GM19438 (cell line): ENCODE measurements around the gene ZNF165.
"Not testable (repeated sequence)": the region's sequence is repeated elsewhere in the genome, so short reads cannot be mapped to it uniquely, and the experiment has no call there.

ENCODE experiments used
- ATAC-seq: cut with Tn5 transposase; IDR thresholded peaks from one replicate; pipeline ENCODE4 v1.9.1; 2021; ENCODE audit warnings: low read depth; ENCODE audit not compliant: unreplicated experiment

Gene ZNF165

DNA sequence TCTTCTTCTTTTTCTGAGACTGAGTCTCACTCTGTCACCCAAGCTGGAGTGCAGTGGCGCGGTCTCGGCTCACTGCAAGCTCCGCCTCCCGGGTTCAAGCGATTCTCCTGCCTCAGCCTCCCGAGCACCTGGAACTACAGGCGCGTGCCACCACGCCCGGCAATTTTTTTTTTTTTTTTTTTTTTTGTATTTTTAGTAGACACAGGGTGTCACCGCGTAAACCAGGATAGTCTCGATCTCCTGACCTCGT lies at the start of gene ZNF165:
Gene ZNF165, plus strand, starts transcription at position 188 of the 250 bp plus-strand sequence. CDS start 4,913 bp downstream, outside the sequence.
- ATAC-seq: peak; percentile 19

DNA sequence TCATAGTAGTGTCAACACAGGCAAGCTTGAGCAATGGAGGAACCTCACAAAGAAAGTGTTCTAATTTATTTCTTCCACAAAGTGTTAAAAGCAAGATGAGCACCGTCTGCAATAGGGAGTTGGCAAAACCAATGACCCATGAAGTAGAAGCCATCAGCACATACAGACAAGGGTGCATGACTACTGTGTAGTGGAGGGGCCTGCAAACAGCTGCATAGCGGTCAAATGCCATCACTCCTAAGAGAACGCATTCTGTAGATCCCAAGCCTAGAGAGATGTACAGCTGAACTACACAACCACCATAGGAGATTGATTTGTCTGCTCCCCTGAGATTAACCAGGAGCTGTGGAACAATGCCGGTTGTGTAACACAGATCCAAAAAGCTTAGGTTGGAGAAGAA lies 26.8 kb upstream of the ZNF165 start:
- no peak for ATAC-seq

DNA sequence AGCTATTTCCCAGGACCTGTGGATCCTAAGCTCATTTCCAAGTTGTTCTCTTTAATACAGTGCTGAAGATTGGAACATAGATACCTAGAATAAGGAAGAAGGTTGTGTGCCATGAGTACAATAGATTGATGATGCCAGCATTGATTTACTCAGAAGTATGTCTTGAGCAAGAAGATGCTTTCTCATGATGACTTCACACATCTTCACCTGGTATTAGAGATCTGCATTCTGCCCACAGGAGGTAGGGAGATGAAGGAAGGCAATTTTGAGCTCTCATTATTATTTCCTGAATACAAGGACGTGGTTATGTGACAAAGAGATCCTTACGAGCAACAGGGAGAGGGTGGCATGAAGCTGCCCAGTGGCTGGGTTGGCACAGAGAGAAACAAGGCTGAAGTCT lies 20.0 kb upstream of the ZNF165 start:
- no peak for ATAC-seq

DNA sequence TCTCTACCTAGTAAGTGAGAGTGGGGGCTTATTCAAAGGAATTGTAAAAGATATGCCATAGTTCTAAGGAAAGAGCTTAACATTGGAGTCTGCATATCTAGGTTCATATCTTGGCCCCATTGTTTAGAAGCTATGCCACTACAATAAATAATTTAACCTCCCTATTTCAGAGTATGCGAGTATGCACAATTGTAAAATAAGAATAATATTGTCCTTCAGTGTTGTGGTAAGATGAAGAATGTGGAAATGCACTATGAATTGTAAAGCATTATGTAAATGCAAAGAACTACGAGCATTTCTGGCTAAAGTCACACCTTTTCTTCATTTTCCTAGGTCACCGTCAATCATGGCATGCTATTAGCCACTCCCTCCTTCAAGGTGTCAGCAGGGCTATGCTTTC lies 16.1 kb upstream of the ZNF165 start:
- ATAC-seq: no peak

DNA sequence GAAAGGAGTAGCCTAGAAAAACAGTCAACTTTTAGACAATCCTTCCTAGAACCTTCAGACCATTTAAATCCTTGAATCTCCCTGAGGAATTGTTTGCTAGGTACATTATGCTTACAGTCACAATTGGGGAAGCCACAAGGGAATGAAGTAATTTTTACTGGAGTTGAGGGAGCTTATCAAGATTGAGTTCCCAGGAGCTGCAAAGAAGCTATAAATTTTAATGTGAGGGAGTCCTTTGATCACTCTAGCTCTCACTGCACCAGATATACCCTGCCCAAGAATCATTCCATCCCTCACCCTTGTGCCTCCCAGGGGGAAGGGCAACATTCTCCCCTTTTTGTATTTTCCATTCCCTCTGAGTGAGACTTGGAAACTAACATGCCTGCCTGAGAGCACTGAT lies 12.3 kb upstream of the ZNF165 start:
- no peak for ATAC-seq

DNA sequence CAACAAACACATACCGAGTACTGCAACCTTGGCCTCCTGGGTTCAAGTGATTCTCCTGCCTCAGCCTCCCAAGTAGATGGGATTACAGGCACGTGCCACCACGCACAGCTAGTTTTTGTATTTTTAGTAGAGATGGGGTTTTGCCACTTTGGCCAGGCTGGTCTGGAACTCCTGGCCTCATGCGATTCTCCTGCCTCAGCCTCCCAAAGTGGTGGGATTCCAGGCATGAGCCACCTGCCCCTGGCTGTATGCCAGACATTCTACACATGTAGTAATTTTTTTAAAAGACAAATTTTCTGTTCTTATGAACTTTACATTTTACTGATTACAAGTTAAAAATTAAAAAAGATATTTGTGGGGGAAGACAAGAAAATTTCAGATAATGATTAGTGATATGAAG lies 9.4 kb upstream of the ZNF165 start:
- not testable (repeated sequence) for ATAC-seq

DNA sequence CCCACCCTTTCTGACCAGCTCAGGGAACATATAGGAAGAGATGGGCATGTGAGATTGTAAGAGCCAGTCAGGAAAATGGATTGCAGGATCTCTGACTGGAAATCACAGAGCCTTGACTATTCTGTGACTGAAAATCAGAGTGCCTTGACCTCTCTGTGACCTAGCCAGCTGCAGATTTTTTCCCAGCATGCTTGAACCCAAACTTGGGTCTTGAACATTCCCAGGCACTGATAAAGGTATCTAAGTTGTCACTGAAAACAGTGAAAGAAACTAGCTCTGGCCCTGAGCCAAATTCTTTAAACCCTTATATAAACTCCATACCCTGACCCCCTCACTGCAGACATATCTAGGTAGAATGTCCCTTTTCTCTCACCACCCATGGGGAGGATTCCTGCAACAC lies 2.3 kb upstream of the ZNF165 start:
- ATAC-seq: no peak

DNA sequence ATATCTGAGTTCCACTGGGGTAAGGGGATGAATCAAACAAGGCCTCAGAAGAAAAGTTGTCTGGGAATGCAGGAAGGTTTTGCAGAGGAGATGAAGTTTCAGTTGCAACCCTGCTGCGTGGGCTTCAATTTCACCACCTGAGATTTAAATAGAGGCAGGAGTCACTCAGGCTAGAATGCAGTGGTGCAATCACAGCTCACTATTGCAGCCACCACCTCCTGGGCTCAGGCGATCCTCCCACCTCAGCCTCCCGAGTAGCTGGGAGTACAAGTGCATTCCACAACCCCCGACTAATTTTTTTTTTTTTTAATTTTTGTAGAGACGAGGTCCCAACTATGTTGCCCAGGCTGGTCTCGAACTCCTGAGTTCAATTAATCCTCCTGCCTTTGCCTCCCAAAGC lies 1.5 kb upstream of the ZNF165 start:
- no peak for ATAC-seq

DNA sequence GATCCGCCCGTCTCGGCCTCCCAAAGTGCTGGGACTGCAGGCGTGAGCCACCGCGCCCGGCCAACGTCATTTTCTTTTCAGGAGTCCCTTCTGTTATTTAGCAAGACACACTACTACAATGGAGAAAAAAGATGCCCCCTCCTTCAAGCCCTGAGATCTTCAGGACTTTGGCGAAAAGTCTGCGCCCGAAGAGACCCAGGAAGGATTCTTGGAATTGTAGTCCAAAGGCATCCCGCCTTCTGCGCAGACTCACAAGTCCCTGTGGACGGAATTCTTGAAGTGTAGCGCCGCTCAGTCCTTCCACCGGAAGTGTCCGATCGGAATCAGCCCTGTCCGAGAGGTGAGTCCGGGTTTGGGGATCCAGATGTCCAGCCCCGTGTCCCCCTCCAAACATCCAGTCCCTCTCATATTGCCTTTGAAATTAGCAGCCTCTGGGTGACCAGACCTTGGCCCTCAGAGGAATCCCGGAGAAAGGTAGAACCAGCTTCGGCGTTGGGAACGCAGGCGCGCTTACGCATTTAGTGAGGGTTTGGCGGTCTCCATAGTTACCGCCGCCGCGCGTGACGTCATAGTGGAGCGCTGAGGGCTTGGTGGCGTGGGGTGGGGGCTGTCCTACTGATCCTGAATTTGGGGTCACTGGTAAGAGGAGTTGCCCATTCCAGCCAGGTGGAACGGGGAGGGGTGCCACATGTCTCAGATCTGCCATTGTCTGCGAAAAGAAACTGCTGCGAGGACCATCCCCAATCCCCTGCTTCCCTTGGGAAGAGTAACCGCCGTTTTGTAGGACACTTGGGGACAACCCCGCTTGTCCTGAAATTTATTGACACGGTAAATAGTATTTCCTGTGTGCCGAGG lies 490 bp downstream of the ZNF165 start:
- ATAC-seq: peak; percentile 75

DNA sequence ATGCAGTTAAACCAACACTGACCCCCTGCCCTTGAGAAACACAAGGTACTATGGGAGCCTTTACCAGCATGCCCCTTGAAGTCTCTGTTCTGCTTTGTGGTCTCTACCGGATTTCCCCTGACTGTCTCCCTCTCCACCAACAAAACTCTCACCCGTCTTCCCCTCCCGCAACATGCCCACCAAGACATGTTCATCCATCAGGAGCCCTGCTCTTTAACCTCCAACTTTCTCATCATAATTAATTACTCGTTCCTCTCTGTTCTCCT lies 1.1 kb downstream of the ZNF165 start:
- ATAC-seq: peak; percentile 51

DNA sequence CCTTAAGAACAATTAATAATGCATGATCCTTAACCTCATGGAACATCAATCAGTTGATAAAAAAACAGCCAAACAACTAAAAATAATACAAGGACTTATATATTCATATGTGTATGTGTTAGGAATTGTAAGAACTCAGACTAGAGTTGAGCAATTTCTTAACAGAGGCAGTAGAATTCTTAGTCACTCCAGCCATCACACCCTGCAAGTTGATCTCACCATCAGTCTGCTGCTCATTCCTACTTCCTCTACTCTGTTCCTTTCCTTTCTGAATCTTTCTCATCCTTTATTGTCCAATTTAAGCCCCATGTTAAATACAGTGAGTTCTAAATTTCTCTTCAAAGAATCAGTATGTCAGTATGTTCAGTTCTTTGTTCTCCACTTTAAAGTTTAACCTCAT lies 2.6 kb downstream of the ZNF165 start:
- no peak for ATAC-seq

DNA sequence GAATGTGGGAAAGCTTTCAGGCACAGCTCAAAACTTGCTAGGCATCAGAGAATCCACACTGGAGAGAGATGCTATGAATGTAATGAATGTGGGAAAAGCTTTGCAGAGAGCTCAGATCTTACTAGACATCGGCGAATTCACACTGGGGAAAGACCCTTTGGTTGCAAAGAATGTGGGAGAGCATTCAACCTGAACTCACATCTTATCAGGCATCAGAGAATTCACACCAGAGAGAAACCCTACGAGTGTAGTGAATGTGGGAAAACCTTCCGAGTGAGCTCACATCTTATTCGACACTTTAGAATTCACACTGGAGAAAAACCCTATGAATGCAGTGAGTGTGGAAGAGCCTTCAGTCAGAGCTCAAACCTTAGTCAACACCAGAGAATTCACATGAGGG lies 8.7 kb downstream of the ZNF165 start:
- no peak for ATAC-seq

DNA sequence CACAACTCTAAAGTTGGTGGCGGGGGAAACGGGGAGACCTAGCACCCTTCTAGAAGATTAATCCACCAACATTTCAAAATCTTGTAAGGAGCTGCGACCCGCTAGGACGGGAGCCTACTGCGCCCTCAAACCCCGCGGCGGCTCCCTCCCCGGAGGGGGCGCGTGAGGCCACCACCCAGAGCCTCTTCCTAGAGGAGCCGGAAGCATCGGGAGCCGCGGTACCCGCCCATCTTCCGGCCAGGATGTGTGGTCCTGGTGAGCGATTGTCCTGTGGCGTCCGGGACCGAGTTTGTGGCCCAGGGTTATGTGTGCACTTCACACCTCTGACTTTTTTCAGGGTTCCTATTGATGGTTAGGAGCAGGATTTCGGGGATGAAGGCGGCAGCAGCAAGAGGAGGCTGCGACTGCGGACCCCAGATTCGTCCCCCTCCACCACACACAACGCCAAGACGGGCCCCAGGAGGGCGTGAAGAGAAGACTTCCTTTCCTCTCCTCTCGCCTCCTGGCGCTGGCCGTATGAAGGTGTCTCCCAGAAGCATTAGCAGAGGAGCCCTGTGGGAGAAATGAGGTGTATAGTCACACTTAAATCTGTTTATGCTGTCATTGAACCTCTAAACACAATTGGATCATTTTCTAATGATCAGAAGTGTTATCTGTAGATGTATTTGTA lies 10.7 kb downstream of the ZNF165 start:
- no peak for ATAC-seq

DNA sequence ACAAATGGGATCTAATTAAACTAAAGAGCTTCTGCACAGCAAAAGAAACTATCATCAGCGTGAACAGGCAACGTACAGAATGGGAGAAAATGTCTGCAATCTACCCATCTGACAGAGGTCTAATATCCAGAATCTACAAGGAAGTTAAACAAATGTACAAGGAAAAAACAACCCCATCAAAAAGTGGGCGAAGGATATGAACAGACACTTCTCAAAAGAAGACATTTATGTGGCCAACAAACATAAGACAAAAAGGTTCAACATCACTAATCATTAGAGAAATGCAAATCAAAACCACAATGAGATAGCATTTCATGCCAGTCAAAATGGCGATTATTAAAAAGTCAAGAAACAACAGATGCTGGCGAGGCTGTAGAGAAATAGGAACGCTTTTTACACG lies 21.9 kb downstream of the ZNF165 start:
- ATAC-seq: not testable (repeated sequence)

DNA sequence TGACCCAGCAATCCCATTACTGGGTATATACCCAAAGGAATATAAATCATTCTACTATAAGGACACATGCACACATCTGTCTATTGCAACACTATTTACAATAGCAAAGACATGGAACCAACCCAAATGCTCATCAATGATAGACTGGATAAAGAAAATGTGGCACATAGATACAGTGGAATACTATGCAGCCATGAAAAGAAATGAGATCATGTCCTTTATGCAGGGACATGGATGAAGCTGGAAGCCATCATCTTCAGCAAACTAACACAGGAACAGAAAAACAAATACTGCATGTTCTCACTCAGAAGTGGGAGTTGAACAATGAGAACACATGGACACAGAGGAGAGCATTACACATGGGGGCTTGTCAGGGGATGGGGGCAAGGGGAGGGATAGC lies 22.3 kb downstream of the ZNF165 start:
- not testable (repeated sequence) for ATAC-seq

DNA sequence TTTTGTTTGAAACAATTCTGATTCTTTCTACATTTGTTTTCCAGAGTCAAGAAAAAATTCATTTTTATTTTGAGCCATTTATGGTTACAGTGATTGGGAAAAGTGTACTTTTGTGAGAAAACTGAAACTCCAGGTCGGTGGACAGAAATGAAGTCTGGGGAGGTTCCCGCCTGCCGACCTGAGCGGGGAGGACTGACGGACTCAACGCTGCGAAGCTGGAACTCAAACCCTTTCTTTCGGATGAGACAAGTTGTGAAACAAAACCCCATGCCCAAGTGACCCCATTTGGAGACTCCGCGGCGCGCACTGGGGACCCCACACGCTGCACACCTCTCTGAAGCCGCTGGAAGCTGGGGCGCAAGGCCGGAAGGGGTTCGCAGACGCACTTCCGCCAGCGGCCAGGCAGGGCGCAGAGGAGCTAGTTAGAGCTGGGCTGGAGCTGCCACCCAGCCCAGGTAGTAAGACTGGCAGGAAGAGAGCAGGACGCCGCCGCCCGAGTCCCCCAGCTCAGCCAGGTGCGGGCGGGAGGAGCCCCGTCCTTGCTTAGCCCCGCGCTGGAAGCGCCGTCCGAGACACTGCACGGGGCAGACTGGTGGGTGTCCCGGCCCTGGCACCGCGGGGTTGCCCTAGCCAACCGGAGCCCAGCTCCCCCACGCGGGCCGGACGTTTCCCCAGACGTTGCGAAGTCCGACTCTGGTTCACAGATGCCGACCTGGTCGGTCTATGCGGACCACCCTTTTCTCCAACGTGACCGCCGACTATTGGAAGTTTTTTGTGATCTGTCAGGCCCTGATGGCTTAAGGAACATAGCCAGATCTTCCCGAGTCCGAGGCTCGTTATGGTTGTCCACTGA lies 24.2 kb downstream of the ZNF165 start:
- ATAC-seq: peak; percentile 94

DNA sequence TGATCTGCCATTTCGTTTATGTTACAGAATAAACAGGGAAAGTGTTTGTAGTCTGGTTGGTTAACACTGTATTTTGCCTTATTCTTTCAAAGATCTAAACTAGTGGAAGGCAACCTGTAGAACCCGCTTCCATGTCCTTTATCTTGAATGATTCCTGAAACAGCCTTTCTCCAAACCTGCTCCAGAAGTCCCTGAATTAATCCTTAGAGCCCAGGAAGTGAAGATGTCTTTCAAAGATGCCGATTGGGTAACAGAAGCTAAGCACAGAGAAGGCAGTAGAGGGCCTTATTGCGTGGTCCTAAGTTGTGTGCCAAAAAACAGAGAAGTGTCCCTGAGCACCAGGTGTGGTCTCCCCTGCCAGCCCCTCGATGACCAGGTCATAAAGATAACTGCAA lies 24.9 kb downstream of the ZNF165 start:
- ATAC-seq: peak; percentile 37

DNA sequence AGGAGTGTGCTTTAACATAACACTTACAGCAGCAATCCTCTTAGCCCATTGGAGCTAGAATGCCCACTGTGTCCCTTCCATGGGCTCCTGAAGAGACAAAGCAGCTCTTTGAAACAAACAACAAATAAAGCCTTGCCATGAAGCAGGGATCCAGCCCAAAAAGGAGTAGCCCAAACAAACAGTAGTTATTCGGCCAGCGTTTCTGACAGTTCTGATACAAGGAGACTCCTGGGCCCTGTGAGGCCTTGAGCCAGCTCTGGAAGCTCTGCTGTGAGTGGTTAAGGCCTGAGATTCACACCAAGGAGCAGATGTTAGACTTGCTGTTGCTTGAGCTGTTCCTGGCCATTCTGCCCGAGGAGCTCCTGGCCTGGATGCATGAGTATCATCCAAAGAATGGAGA lies 27.1 kb downstream of the ZNF165 start:
- no peak for ATAC-seq

DNA sequence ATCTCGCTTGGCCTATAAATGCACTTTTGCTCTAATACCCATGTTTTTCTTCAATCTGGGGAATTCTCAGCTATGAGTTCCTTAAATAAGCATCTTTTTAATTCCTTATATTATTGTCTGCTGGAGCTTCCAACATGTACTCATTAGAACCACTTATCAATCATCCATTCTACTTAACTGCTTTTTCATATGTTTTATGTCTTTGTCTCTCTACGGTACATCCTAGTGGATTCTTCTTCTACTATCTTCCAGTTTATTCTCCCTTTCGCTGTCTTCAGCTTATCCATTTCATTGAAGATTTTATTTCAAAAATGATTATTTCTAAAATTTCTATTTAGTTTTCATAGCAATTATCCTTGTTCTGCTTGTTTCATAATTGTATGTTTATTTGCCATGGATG lies 31.6 kb downstream of the ZNF165 start:
- no peak for ATAC-seq

DNA sequence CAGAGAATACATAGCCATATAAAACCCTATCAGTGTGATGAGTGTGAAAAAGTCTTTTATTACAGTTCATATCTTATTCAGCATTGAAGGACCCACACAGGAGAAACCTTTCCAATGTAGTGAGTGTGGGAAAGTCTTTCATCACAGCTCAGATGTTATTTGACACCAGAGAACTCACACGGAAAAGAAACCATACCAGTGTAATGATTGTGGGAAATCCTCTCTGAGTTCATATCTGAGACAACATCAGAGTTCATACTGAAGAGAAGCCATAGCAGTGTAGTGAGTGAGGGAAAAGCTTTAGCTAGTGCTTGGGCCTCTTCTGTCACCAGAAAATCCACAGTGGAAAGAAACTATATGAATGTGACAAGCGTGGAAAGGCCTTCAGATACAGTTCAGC lies 35.4 kb downstream of the ZNF165 start:
- no peak for ATAC-seq

DNA sequence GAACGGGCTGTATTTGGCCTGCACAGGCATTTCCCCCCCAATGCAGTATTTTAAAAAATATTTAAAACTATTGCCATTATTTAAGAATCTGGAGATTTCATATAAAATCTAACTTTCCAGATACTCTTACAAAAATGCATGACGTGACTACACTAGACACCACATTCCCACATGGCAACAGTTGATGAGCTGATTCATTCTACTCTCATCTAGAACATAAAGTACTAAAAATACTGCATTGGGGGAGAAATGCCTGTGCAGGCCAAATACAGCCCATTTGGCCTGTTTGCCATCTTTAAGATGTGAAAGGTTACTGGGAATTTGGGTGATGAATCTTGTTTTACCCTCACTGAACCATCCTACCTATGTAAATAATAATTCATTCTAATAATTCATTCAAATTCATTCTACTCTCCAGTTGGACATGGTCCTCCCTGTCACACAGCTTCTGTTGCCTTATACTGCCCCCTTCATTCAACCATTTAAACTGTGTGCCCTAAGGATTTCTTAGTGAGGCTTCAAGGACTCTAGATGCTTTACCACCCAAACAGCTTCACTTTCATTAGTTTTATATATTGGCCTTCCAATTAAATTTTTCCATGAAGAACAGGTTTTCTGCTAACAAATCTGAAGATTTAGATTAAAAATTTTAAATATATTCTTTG lies 37.1 kb downstream of the ZNF165 start:
- no peak for ATAC-seq
